HG02623 (cell line): ENCODE results near the gene TASOR.
"Not testable (repeated sequence)": the region's sequence is repeated elsewhere in the genome, so short reads cannot be mapped to it uniquely, and the experiment has no call there.

ENCODE experiments used
- ATAC-seq: cut with Tn5 transposase; IDR thresholded peaks from one replicate; pipeline ENCODE4 v1.9.1; 2021; ENCODE audit warnings: moderate library complexity; ENCODE audit not compliant: unreplicated experiment

The TASOR gene, protein sequence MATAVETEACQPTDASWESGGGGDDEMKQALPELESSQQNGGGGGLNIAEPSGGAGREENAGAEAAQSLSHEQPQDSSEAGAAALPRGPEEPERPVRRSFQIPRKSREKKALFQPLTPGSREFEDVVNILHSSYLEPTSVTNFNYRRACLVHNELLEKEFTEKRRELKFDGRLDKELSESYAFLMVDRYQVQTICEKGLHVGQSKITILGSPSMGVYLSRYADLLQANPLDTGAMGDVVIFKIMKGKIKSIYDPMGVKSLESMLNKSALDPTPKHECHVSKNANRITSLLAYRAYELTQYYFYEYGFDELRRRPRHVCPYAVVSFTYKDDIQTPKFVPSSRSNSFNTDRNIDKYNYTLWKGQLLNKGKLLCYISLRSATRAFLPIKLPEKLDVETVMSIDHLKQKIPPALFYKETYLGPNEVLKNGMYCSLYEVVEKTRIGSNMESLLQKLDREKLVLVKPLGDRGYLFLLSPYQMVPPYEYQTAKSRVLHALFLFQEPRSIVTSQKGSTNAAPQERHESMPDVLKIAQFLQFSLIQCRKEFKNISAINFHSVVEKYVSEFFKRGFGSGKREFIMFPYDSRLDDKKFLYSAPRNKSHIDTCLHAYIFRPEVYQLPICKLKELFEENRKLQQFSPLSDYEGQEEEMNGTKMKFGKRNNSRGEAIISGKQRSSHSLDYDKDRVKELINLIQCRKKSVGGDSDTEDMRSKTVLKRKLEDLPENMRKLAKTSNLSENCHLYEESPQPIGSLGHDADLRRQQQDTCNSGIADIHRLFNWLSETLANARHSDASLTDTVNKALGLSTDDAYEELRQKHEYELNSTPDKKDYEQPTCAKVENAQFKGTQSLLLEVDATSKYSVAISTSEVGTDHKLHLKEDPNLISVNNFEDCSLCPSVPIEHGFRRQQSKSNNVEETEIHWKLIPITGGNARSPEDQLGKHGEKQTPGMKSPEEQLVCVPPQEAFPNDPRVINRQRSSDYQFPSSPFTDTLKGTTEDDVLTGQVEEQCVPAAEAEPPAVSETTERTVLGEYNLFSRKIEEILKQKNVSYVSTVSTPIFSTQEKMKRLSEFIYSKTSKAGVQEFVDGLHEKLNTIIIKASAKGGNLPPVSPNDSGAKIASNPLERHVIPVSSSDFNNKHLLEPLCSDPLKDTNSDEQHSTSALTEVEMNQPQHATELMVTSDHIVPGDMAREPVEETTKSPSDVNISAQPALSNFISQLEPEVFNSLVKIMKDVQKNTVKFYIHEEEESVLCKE (N-terminal part only)

DNA sequence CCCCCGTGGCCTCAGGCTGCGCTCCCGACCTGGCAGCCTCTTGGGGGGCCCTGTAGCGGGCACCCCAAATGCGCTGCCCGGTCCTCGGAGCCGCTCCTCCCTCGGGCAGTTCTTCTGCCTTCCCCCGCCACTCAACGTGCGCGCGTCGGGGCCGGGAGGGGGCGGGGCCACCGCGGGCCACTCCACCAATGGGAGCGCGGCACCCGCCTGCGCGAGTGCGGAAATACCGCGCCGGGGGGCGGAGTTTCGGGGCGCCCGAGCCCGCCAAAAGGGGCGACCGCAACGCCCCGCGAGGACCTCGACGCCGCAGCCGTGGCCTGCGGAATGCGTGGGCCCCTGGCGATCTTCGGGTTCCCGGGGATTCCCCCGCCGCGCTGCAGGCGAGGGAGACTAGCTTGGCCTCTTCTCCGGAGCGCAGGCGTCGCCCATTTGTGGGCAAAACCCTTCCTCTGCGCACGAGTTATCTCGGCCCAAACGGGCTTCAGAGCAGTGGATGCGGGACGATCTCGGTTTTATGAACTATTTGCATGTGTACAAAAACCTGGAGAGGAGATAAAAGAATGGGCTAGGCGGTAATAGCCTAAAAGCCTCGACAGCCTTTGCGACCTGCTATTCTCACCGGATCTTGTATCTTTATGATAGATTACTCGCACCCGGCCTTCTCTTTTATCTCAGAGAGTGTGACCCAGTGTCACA is at the start of gene TASOR:
Gene TASOR, minus strand, starts transcription at position 144 of the 696 bp plus-strand sequence. CDS start 259 bp downstream, outside the sequence.
- peak; percentile 68 for ATAC-seq

DNA sequence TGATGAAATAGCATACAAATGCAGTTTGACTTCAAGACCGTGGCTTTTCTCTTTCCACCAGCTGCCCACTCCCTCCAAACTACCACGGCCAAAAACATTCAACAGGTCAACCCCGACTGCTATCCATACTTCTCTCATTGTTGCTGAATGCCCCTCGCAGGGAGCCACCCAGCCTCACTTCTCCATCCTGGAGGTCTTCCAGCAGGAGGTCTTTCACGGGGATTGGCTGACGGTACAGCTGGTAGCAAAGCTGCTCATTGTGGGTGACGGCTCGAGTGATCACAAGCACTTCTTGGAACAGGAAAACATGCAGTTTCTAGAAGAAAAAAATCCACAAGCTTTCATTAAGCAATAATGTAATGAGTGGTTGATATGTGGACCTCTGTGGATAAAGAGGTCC is 49.0 kb upstream of the TASOR start:
- no peak for ATAC-seq

DNA sequence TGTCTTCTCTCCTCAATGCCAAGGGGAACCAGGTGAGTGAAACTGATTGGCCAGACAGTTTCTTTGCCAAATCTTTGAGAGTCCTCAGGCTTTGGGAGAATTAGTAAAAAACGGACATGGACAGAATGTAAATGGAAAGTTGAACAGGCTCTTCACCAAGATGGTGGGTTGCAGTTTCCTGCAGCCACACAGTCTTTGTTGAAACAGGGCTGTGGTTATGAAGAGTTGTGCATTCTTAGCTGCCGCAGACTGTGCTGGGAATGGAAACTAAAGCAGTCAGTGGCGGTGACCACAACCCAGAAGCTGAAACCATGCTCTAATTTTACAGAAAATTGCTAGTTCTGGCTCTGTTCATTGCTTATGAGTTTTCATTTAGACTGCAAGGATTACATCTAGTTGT is 42.1 kb upstream of the TASOR start:
- peak; percentile 98 for ATAC-seq

DNA sequence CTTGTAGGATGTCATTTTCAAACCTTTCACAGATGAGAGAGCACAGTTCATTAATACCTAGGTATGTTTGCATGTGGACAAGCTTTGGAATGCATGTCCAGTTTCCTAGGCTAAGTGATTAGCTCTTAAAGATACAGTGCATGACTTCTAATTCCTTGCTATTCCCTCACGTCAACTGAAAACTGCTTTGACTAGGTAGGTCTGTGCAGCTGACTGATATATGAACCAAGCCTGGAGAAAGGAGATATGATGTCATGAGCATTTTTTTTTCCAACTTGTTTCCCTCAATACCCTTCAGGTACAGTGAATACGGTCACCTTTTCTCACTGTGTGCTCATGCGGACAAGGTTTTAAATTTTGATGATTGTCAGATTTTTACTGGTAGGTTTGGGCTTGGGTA is 41.6 kb upstream of the TASOR start:
- ATAC-seq, result no peak

DNA sequence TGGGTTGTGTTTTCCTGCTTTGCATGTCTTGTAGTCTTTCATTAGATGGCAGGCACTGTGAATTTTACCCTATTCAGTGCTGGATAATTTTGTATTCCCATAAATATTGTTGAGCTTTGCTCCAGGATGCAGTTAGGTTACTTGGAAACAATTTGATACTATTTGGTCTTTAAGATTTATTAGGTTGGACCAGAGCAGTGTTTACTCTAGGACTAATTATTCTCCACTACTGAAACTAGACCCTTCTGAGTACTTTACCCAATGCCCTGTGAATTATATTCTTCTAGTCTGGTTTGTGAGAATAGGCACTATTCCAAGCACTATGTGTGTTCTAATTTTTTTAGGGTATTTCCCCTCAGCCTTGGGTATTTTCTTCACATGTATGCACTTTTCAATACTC is 37.8 kb upstream of the TASOR start:
- no peak for ATAC-seq

DNA sequence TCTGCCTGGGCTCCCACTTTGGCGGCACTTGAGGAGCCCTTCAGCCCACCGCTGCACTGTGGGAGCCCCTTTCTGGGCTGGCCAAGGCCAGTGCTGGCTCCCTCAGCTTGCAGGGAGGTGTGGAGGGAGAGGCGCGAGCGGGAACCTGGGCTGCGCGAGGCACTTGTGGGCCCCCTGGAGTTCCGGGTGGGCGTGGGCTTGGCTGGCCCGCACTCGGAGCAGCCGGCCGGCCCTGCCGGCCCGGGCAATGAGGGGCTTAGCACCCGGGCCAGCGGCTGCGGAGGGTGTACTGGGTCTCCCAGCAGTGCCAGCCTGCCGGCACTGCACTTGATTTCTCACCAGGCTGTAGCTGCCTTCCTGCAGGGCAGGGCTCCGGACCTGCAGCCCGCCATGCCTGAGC is 35.7 kb upstream of the TASOR start:
- ATAC-seq, result not testable (repeated sequence)

DNA sequence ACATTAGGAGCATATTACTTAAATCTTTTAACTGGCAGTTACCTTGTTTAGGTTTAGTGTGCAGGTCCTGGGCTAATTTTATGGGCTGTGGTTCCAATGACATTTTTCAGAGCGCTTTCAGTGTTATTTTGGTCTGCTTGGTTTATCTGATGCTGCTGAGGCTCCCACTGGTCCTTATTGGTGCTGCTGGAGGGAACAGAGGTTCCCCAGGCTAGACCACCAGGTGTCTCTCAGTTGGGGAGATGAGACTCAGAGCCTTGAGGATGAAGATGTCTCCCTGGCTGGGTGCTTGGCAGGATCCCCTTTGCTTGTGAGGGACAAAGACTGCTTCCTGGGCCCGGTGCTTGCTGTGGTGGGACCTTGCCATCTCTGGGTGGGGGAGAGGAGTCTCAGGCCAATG is 28.3 kb upstream of the TASOR start:
- ATAC-seq, result no peak

DNA sequence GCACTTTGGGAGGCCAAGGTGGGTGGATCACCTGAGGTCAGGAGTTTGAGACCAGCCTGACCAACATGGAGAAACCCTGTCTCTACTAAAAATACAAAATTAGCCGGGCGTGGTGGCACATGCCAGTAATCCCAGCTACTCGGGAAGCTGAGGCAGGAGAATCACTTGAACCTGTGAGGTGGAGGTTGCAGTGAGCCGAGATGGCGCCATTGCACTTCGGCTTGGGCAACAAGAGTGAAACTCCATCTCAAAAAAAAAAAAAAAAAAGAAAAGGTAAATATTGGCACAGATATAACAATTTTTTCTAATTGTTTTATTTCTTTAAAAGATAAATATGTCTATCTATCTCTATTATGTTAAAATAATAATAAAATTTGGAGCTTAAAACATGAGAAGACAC is 24.3 kb upstream of the TASOR start:
- ATAC-seq, result not testable (repeated sequence)

DNA sequence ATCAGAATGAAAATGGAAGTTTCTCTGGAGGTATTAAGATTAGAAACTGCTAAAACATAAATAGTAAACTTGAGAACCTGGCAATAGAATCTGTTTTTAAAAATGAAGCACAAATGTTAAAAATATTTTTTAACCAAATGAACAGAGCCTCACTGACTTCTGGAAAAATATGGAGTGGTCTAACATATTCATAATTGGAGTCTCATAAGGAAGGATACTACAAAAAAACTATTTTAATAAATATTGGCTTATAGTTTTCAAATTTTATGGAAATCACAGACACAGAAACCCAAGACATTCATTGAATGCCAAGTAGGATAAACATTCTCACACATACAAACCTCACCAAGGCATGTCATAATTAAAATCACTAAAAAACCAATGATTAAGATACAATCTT is 23.6 kb upstream of the TASOR start:
- ATAC-seq, result no peak

DNA sequence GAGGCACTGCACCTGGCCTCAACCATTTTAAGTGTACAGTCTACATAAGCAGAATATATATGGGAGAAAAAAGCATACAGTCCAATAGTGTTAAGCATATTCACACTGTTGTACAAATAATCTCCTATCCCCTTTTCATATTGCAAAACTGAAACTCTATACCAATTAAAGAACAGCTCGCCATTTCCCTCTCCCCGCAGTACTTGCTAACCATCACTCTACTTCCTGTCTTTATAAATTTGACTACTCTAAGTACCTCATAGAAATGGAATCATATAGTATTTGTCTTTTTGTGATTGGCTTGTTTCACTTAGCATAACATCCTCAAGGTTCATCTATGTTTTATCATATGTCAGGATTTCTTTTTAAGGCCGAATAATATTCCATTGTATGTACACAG is 21.6 kb upstream of the TASOR start:
- no peak for ATAC-seq

DNA sequence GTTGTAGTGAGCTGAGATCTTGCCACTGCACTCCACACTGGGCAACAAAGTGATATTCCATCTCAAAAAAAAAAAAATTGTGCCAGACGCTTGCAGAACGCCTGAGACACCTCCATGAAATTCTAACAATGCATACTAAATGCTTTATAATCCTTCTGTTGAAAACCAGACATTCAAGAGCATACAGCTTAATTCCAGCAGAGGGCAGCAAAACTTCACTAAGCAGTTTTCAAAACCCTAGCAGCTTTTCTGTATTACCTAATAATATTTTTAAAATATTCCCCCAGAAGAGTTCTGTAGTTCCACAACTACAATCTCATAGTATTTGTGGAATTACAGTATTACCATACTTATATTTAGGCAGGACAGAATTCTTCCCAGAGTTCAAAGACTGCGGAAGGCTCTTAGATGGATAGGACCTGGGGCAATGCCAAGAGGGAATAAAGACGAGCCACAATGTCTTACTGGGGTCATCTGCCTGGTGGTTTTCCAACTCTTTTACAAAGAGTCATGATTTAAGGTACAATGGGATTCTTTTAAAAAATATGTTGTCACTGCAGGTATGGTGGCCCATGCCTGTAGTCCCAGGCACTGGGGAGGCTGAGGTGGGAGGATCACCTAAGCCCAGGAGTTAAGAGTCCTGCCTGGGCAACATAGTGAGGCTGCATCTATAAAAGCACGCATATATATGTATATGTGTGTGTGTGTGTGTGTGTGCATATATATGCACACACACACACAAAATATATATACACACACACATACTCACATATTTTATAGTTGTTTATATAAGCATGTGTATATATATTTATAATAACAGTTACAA is 19.6 kb upstream of the TASOR start:
- no peak for ATAC-seq

DNA sequence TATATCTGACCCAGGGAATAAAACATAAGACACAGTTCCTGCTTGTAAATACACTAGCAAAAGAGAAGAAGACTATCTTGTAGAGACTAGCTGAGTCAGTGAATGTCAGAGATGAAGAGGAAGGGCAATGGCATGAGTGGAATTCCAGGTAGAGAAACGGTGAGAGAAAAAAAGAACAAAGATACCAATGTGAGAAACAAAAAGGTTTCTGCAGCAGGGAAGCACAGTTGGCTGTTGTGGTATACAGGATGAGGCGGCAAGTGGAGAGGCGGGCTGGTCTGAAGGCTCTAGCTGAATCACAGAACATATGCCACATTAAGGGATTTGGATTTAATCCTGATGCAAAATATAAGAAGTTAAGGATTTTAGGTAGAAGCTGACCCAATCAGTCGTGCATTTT is 17.1 kb upstream of the TASOR start:
- no peak for ATAC-seq

DNA sequence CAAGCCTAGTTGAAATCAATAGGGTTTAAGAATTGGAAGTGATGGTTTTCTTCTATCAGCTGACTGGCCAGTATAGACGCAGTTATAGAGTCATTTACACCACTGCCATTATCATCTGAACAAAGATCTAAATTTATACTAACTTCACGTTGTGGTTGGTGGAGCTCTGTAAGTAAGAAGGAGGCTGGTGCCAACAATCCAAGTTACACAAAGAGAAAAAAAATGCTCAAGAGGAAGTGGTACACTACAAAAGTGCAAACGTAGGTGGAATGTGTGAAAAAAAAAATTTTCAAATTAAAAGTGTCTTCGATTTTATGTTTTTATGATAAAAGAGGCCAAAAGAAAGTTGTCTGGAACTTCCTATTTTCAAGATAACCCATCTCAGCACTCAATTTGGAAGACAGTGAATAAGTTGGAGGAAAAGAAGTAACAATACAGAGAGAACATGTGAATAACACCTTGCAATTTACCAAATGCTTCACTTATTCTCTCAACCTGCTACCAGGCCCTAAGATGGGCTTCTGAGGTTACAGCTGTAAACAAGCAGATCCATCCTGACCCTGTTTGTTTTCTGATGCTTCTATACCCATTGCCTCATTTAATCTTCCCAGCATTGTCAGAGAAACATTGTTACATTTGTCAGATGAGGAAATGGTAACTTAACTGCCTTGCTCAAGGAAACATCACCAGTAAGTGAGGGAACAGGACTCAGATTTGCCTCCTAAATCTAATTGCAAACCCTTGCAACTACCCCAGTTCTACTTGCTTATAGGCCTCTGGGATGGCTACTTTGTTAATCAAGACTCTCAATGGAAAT is 12.0 kb upstream of the TASOR start:
- no peak for ATAC-seq

DNA sequence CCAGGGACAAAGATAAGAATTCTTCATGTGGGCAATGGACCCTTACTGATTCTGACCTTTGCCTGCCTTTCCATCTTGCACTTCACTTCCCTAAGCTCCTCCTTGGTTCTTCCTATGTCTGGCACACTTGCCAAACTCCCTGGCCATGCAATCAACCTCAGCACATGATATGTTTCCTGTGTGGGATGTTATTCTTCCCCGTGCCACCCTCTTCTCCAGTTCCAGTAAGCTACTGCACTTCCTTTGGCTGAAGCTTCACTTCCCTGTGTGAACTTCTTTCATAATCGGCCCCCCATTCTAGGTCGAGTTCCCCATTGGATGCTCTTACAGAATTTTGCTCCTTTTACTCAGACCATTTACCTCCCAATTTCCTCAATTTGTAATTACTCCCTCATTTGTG is 10.7 kb upstream of the TASOR start:
- ATAC-seq, result no peak

DNA sequence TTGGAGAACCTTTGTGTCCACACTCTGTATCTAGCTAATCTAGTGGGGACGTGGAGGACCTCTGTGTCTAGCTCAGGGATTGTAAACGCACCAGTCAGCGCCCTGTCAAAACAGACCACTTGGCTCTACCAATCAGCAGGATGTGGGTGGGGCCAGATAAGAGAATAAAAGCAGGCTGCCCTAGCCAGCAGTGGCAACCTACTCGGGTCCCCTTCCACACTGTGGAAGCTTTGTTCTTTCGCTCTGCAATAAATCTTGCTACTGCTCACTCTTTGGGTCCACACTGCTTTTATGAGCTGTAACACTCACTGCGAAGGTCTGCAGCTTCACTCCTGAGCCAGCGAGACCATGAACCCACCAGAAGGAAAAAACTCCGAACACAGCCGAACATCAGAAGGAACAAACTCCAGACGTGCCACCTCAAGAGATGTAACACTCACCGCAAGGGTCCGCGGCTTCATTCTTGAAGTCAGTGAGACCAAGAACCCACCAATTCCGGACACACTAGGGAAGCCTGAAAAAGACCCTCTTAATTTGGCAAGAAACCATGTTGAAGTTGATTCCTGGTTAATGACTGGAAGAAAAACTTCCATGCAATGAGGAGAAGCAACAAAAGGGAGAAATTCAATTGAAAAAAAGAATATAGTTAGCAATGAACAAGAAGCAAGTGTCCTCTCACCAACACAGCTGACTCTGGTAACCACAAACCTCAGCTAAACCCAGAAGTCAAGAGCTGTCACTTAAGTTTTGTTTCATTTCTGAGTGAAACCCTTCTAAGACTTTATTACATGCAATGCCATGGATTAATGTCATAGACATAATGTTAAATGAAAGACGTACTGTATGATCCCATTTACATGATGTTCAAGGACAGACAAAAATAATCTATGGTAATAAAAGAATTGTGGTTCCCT is 9.7 kb upstream of the TASOR start:
- ATAC-seq, result peak; percentile 61

DNA sequence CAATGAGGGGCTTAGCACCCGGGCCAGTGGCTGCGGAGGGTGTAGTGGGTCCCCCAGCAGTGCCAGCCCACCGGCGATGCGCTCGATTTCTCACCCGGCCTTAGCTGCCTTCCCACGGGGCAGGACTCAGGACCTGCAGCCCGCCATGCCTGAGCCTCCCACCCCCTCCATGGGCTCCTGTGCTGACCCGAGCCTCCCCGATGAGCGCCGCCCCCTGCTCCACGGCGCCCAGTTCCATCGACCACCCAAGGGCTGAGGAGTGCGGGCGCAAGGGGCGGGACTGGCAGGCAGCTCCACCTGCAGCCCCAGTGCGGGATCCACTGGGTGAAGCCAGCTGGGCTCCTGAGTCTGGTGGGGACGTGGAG is 8.9 kb upstream of the TASOR start:
- ATAC-seq, result not testable (repeated sequence)

DNA sequence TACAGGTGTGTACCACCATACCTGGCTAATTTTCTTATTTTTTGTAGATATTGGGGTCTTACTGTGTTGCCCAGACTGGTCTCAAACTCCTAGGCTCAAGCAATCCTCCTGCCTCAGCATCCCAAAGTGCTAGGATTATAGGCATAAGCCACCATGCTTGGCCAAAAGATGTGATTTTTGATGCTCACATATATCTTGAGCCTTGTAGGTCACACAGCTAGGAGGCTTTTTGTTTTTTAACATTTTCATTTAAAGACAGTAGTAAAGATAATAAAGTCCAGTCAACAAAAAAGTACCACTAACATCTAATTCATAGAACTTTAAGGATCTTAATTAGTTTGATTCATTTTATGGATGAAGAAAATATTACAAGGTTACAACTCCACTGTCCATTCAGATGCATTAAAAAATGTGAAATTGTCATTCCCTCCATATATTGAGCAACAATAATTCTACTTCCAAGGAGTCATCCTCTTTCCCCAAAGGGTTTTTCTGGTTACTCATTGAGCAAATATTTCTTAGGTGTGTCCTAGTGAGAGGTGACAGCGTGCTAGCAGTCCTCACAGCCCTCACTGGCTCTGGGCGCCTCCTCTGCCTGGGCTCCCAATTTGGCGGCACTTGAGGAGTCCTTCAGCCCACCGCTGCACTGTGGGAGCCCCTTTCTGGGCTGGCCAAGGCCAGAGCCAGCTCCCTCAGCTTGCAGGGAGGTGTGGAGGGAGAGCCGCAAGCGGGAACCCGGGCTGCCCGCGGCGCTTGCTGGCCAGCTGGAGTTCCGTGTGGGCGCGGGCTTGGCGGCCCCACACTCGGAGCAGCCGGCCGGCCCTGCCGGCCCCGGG is 8.3 kb upstream of the TASOR start:
- no peak for ATAC-seq
